Lower leg skin (tissue), 4 donors: ENCODE results near the gene SIAH2. TPM values are rescaled to one million over a fixed set of nuclear protein-coding genes. Genes with fewer than 3 reads are reported as not detected.

ENCODE experiments used
- DNase-seq, 2 donors: peaks; one replicate each; pipeline ENCODE4 v3.0.0-alpha.2; 2019; ENCODE audit warnings: low spot score in 2 of 2
- H3K4me3 ChIP-seq: fragments of 200-600 bp; sonication (generic); 2 replicates; pipeline ENCODE4 v1.5.1; 2017; ENCODE audit warnings: mild to moderate bottlenecking, low read depth; ENCODE audit not compliant: poor library complexity, severe bottlenecking
- POLR2A ChIP-seq, 2 donors: fragments of 450-650 bp; IDR thresholded peaks; one replicate each; pipeline ENCODE4 v1.6.1; 2016 to 2017; ENCODE audit warnings: antibody characterized with exemption in 2 of 2, mild to moderate bottlenecking in 1 of 2, moderate library complexity in 1 of 2
- WGBS, 2 donors: methylation state at CpG; one replicate each; pipeline ENCODE4 v1.1.5; 2018; 5-methylcytosine and 5-hydroxymethylcytosine counted together
- intact Hi-C: fragments of 100-400 bp; cut with DNase I; formaldehyde crosslinking; loops from one replicate; pipeline ENCODE4 v1.15.0; 2023; ENCODE audit warnings: low total_unique reads
- total RNA-seq, 4 donors: library from RNA; depleted of rRNA; stranded (reverse); fragments of >200 nt; gene quantifications; one replicate each; pipeline ENCODE4 v1.1.0, GENCODE V29; 2016
- TF ChIP-seq, protein P1 (sequence below), 3 donors: fragments of 450-650 bp; IDR thresholded peaks; one replicate each; pipeline ENCODE4 v1.5.1; 2016; ENCODE audit warnings: antibody characterized with exemption in 3 of 3, mild to moderate bottlenecking in 3 of 3, moderate library complexity in 2 of 3

The SIAH2 gene
- total RNA-seq, 4 donors from 2014 or later = 78.5 to 117 (median 94.6) TPM

DNA sequence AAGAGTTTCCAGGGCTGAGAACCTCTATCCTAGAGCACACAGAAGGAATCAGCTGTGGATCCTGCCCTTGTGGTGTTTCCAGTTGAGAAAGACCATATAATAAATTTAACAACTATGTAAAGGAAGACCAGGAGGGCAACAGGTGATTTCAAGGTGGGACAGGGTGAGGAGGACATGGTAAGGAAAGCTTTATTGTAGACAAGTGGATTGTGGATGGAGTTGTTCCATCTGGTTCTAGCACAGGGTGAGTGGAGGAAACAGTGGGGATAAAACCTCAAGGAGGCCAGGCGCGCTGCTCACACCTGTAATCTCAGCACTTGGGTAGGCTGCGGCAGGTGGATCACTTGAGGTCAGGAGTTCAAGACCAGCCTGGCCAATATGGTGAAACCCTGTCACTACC is 17.1 kb downstream of the SIAH2 start:
- no peak overlapping the region for H3K4me3 ChIP-seq
- TF ChIP-seq POLR2A (IDR thresholded peaks at IDR 0.05) = no peak
- TF ChIP-seq, protein P1, sequence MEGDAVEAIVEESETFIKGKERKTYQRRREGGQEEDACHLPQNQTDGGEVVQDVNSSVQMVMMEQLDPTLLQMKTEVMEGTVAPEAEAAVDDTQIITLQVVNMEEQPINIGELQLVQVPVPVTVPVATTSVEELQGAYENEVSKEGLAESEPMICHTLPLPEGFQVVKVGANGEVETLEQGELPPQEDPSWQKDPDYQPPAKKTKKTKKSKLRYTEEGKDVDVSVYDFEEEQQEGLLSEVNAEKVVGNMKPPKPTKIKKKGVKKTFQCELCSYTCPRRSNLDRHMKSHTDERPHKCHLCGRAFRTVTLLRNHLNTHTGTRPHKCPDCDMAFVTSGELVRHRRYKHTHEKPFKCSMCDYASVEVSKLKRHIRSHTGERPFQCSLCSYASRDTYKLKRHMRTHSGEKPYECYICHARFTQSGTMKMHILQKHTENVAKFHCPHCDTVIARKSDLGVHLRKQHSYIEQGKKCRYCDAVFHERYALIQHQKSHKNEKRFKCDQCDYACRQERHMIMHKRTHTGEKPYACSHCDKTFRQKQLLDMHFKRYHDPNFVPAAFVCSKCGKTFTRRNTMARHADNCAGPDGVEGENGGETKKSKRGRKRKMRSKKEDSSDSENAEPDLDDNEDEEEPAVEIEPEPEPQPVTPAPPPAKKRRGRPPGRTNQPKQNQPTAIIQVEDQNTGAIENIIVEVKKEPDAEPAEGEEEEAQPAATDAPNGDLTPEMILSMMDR (IDR thresholded peaks at IDR 0.05) = no peak
- intact Hi-C loops = no loop called here
- DNase-seq = no peak
- 96 to 97% methylated on average over 3 of the region's 3 CpGs for WGBS, 2 donors

DNA sequence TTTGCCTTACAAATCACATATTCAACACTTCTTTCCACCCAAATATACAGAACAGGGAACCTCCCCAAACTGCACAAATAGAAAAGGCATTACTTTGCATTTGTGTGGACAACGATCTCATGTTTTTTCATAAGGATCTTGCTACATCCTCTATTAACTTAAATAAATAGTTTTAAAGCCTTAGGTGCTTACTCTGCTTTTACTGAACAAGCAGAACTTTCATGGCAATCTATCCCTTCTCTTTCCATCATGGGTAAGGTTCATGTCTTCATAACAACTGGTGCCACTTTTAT is 18.1 kb downstream of the SIAH2 start:
- 38 to 50% methylated on average over 1 of the region's 1 CpG for WGBS, 2 donors
- no peak overlapping the region for H3K4me3 ChIP-seq
- no peak for DNase-seq
- intact Hi-C loops = no loop called here
- TF ChIP-seq, protein P1 (IDR thresholded peaks at IDR 0.05) = no peak
- no peak for TF ChIP-seq POLR2A (IDR thresholded peaks at IDR 0.05)

DNA sequence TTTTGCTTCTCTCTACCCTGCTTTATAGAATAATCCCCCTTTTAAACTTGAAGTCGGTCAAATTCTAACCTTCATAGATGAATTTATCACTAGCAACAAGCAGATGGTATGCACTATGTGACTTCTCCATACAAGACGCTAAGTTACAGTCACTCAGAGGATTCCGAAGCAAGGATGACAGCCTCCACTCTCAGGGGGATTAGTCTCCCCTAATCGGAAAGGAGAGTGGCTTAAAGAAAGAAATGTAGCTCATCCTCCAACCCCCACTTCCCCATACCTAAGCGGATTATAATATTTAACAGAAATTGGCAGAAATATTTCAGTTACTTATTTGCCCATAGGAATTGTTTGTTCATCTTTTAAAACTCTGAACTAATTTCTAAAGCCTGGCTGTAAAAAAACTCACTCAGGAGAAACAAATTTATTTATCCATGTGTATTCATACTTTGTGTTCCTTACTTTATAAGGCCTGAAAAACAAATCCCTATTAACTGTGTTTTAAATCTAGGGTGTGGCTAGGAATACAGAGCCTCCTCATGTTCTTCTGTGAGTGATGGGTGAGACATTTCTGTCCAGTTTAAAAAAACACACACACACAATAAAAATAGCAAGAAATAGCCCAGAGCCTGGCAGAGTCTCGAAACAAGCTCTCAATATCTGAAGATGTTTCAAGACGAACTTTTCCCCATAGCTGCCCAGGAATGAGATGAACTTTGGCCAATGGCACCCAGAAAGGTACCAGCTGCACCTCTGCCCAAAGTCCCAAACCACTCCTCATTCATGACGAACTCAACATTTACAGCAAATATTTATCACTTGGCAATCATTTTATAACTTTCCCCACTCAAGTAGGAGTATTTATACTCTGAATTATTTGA is 18.7 kb downstream of the SIAH2 start:
- H3K4me3 ChIP-seq = no peak overlapping the region

DNA sequence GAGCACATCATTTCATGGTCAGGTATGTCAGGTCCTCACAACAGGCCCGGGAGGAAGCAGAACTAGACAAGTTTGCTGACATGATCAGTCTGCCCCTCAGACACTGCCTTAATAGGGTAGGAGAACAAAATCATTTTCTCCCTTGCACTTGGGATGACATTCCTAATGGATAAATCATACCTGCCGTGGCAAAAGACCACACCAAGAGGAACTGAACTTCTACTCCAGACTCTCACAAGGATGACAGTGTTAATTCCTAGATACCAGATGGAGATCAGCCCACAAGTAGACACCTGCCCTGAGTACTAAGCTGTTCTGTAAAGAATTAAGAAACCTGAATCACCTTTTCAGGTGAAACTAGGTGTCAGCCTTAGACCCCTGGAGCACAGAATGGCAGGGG is 19.5 kb downstream of the SIAH2 start:
- intact Hi-C loops = no loop called here
- 32 to 50% methylated on average over 2 of the region's 2 CpGs for WGBS, 2 donors
- no peak for TF ChIP-seq POLR2A (IDR thresholded peaks at IDR 0.05)
- TF ChIP-seq, protein P1 (IDR thresholded peaks at IDR 0.05) = no peak
- no peak overlapping the region for H3K4me3 ChIP-seq
- DNase-seq = no peak

More for the DNA sequence above, 18.7 kb downstream of the SIAH2 start:
- DNase-seq = no peak
- WGBS, 2 donors = 50 to 61% methylated on average over 8 of the region's 8 CpGs
- intact Hi-C loops = no loop called here
- no peak for TF ChIP-seq POLR2A (IDR thresholded peaks at IDR 0.05)
- TF ChIP-seq, protein P1 (IDR thresholded peaks at IDR 0.05) = no peak

DNA sequence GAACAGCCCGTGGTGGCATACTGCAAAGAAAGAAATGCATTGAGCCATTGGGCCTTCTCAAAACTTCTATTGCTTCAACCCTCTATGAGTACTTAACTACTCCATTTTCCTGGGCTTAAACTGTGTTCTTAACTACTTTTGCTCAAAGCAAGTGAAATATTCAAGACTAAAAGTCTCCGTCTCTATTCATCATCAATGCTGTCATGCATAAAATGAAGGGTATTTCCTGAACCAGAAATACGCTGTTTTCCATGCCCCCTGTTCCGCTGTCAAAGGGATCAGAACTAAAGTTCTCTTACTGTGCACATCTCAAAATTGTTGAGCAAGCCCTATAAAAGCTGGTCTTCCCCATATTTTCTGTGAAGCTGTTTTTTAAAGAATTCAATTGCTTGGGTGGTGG is 20.3 kb downstream of the SIAH2 start:
- no peak overlapping the region for H3K4me3 ChIP-seq
- WGBS, 2 donors = 97 to 98% methylated on average over 4 of the region's 4 CpGs
- no peak for DNase-seq
- intact Hi-C loops = no loop called here
- TF ChIP-seq, protein P1 (IDR thresholded peaks at IDR 0.05) = no peak
- TF ChIP-seq POLR2A (IDR thresholded peaks at IDR 0.05) = no peak

DNA sequence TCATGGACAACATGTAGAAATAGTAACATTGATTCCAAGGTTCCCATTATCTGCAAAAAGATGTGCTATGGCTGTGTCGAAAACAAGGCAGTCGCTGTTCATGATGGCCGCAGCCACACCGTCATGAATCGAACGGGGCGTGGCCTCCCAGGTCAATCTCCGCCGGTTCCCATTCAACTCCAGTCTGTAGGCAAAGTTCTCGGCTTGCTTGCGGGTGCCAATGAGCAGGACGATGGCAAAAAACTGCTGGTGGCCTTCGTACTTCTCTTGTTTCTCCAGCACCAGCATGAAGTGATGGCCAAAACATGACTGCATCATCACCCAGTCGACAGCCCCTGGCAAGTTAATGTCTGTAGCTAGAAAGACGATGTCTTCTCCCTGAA is 20.8 kb downstream of the SIAH2 start:
- 95 to 96% methylated on average over 15 of the region's 15 CpGs for WGBS, 2 donors
- H3K4me3 ChIP-seq = no peak overlapping the region
- intact Hi-C loops = no loop called here
- no peak for TF ChIP-seq POLR2A (IDR thresholded peaks at IDR 0.05)
- TF ChIP-seq, protein P1 (IDR thresholded peaks at IDR 0.05) = no peak
- DNase-seq = no peak
